ENCODE data around the gene MLH1.
"Not testable (repeated sequence)": the region's sequence is repeated elsewhere in the genome, so short reads cannot be mapped to it uniquely, and the experiment has no call there.

Gene MLH1

DNA sequence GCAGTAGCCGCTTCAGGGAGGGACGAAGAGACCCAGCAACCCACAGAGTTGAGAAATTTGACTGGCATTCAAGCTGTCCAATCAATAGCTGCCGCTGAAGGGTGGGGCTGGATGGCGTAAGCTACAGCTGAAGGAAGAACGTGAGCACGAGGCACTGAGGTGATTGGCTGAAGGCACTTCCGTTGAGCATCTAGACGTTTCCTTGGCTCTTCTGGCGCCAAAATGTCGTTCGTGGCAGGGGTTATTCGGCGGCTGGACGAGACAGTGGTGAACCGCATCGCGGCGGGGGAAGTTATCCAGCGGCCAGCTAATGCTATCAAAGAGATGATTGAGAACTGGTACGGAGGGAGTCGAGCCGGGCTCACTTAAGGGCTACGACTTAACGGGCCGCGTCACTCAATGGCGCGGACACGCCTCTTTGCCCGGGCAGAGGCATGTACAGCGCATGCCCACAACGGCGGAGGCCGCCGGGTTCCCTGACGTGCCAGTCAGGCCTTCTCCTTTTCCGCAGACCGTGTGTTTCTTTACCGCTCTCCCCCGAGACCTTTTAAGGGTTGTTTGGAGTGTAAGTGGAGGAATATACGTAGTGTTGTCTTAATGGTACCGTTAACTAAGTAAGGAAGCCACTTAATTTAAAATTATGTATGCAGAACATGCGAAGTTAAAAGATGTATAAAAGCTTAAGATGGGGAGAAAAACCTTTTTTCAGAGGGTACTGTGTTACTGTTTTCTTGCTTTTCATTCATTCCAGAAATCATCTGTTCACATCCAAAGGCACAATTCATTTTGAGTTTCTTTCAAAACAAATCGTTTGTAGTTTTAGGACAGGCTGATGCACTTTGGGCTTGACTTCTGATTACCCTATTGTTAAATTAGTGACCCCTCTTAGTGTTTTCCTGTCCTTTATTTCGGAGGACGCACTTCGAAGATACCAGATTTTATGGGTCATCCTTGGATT lies at the start of gene MLH1:
Gene MLH1, plus strand, starts transcription at position 193 of the 958 bp plus-strand sequence. Its CDS starts 30 bp downstream, at position 223.
- DNase-seq (ENCODE audit: low read depth), result peak; percentile 88

DNA sequence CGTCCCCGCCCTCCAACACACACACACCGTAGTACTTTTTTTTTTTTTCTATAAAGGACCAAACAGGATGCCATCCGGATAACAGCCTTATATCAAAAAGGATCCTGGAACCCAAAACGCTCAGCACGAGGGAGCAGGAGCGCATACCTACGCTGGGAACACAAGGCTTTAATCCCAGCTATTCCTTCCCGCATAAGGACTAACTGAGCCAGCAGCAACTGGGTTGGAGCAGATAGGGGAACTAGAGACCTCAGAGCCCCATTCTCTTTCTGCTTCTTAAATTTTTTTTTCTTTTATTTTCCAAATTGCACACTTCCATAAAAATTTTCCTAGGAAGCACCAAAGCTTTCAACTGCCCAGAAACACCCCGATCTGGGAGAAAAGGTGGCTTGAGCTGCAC lies 49.7 kb upstream of the MLH1 start:
- no peak for DNase-seq (ENCODE audit: low read depth)

DNA sequence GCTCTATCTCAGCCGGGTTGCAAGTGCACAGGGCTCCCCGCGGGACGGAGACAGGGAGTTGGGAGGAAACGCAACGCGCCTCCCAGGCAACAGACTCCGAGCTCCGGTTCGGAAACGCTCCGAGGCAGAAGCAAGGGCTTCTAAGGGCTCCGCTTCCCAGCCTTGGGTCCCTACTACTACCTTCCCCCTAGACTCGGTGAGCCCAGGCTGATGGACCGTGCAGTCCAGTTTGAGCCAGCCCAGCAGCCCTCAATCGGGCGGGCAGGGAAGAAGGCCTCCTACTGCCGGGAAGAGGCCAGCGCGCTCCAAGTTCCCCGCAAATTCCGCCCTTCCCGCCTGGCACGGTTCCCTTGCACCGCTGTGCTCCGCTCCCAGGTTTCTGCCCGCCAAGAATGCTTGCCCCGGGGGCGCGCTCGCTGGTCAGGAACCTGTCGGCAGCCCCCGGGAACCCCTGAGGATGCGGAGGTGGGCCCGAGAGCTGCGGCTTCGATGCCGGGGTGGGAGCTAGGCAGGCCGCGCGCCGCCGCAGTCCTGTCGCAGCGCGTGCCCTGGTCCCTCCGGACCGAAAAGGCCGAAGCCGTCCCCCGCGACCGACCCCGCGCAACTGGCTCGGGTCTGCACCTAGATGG lies 49.2 kb upstream of the MLH1 start:
- DNase-seq (ENCODE audit: low read depth), result peak; percentile 64

DNA sequence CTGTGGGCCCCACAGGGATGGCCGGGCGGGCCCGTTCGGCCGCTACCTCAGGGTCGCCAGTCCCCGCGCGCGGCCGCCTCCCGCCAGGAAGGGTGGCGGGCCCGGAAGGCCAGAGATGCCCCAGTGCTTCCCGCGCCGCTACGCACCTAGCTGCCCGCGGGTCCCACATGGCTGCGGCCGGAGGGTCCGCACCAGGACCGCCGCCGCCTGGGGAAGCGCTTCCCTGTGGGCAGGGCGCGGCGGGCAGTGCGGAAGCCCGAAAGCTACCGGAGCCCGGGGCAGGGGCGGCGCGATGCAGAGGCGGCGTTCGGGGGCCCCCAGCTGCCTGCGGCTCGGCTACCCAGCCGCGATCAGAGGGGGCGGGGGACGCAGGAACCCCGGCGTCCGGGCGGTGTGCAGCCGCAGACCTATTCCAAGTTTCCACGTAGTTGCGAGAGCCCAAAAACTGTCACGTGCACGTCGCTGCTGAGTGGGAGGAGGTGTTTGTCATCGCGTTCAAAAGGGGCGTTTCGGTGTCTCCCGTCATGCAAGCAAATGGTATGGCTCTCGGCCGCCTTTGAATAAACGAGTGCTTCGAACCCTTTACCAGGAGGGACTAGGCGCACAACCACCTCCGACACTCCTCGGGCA lies 48.6 kb upstream of the MLH1 start, which contains the start of gene TRANK1:
Gene TRANK1, minus strand, starts transcription at position 414 of the 630 bp plus-strand sequence. Its CDS starts 245 bp downstream, at position 169.
- DNase-seq (ENCODE audit: low read depth), result peak; percentile 17

DNA sequence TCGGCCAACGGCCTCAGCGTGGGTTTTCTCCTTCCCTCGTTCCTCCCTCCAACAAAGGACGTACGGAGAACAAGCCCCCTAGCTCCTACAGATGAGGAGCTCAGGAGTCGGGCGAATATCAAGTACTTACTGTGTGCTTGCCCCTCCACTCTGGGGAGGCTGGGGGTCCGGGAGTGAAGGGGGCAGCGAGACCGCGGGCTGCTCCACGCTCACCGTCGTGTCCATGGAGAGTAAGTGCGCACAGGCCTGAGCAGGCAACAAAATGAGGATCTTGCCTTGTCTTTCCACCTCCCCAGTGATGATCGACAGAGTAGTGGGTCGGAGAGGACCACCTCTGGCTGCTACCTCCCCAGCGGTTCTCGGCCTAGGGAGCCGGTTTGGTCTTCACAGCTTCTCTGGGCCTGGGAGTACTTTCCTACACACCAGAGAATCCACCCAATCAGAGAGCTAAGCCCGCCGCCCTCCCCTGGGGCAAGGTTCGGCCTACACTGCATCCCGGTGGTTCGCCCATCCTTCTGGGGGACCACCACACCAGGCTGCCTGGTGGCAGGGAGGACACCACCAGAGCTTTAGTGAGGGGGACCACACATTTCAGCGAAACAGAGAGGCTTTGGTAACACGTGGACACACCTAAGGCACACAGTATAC lies 47.9 kb upstream of the MLH1 start:
- DNase-seq (ENCODE audit: low read depth), result no peak

DNA sequence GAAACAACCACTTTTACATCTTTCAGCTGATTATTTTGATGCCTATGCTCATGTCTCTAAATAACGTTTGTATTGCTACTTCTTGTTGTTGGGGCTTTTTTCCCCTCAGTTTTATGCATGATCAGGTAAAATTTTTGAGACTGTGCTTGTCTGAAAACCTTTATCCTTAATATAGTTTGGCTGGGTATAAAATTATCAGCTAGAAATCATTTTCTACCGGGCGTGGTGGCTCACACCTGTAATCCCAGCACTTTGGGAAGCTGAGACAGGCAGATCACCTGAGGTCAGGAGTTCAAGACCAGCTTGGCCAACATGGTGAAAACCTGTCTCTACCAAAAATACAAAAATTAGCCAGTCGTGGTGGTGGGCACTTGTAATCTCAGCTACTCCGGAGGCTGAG lies 45.5 kb upstream of the MLH1 start:
- not testable (repeated sequence) for DNase-seq (ENCODE audit: low read depth)

DNA sequence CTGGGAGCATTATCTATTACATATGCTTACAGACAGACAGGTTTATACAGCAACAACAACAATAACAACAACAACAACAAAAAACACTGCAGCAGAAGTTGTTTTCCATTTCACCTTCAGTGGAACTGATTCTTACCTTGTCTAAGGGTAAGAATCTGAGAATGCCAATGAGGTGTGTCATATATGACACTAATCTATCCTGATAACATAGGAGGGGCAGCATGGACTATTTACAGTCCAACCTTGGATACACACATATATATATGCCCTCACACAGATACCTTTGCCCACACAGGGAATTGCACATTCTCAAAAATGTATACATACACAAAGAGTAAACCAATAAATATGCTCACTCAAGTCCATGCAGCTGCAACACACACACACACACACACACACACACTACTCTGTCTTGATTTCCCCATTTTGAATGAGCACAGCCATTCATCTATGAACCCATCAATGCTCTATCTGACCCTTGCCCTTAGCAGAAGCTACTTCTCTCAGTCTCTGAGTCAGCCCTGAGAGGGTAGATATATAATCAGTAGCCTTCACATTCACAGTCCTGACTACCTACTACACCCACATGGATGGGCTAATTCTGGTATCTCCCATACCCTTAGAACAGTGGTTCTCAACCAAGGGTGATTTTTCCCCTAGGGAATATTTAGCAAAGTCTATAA lies 38.7 kb upstream of the MLH1 start:
- DNase-seq (ENCODE audit: low read depth), result peak; percentile 15

DNA sequence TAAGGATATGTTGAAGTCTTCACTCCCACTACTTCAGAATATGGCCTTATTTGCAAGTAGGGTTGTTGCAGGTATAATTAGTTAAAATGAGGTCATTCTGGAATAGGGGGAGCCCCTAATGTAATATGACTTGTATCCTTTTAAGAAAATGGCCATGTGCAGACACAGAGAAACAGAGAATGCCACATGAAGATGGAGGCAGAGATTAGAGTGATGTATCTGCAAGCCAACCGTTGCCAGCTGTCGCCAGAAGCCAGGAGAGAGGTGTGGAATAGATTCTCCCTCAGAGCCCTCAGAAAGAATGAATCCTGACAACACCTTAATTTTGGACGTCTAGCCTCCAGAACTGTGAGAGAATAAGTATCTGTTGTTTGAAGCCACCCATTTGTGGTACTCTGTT lies 37.2 kb upstream of the MLH1 start:
- DNase-seq (ENCODE audit: low read depth), result no peak

DNA sequence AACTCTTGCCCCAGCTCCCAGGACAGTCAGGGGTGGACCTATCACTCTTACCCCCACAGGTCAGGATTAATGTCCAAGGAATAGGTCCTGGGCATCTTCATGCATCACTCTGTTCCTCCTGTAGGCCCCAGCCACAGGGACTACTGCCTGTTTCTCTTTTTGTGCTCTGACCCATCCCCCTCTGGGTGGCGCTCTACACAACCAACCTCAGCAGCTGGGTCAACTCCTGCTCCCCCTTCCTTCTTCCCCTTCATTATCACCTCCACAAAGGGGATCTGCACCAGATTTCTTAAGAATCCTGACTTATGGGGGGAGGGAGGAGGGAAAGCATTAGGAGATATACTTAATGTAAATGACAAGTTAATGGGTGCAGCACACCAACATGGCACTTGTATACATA lies 36.3 kb upstream of the MLH1 start:
- no peak for DNase-seq (ENCODE audit: low read depth)

DNA sequence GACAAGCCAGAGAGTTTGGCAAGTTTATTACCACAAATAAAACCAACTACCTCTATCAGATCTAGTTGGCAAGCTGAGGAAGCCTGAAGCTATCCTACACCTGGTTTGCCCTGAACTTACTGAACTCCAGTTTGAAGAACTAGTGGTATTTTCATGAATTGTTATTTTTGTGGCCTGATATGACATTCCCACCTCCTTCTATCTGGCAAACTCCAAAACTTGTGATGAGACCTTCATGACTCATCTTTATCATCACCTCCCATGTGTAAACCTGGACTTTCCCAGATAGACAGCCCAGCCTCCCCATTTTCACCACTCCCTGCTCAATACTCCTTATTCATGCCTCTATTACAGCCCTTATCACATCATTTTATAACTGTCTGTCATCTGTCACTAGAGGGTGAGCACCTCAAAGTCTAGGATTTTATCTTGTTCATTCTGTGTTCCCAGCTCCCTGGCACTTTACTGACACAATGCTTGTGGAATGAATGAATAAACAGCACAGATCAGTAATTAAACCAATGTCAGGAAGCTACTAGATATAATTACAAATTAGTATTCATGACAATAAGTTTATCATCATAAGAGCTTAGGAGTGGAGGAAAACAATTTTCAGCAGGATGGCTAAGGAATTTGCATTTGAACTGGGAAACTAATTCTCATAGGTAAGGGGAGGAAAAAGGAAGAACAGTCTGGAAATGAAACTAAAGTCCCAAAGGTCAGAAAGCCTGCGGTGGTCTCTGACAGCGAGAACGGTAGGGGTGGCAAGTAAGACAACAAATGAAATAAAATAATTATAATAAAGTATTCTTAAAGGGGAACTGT lies 35.2 kb upstream of the MLH1 start:
- peak; percentile 84 for DNase-seq (ENCODE audit: low read depth)

DNA sequence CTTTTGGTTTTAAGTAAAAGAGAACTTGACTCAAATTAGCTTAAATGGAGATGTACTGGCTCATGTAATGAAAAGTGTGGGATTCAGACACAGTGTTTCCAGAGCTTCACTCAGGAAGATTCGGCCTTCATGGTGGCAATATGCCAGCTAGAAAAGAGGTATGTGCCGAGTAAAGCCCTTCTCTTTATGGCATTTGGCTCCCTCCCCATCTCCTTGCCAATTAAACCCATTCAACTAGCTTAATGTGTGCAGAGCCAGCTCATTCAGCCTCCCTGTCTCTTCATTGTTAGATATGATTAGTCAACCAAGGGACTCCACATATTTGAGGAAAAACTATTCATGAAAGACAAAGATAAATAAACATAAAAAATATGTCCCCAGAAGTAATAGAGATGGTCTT lies 33.5 kb upstream of the MLH1 start:
- peak; percentile 8 for DNase-seq (ENCODE audit: low read depth)

DNA sequence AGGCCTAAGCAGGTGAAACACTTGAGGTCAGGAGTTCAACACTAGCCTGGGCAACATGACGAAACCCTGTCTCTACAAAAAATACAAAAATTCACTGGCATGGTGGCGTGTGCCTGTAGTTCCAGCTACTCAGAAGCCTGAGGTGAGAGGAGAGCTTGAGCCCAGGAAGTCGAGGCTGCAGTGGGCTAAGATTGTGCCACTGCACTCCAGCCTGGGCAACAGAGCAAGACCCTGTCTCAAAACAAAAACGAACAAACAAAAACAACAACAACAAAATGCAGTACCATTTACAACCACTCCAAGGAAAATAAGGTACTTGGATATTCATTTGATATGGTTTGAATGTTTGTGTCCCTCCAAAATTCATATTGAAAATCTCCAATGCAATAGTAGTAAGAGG lies 32.8 kb upstream of the MLH1 start:
- DNase-seq (ENCODE audit: low read depth), result no peak

DNA sequence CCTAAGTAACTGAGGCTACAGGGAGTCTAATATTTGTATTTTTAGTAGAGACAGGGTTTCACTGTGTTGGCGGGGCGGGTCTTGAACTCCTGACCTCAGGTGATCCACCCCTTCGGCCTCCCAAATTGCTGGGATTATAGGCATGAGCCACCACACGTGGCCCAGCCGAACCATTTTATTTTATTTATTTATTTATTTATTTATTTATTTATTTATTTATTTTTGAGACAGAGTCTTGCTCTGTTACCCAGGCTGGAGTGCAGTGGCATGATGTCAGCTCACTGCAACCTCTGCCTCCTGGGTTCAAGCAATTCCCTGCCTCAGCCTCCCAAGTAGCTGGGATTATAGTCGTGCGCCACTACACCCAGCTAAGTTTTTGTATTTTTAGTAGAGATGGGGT lies 30.3 kb upstream of the MLH1 start:
- not testable (repeated sequence) for DNase-seq (ENCODE audit: low read depth)

DNA sequence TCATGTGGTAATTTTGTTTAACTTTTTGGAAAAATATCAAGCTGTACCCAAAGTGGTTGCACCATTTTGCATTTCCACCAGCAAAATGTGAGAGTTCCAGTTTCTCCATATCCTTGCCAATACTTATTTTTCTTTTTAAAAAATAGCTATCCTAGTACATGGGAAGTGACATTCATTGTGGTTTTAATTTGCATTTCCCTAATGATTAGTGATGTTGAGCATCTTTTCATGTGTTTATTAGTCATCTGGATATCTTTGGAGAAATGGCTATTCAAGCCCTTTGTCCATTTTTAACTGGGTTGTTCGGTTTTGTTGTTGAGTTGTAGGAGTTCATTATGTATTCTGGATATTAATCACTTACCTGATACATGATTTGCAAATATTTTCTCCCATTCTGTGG lies 29.0 kb upstream of the MLH1 start:
- no peak for DNase-seq (ENCODE audit: low read depth)

DNA sequence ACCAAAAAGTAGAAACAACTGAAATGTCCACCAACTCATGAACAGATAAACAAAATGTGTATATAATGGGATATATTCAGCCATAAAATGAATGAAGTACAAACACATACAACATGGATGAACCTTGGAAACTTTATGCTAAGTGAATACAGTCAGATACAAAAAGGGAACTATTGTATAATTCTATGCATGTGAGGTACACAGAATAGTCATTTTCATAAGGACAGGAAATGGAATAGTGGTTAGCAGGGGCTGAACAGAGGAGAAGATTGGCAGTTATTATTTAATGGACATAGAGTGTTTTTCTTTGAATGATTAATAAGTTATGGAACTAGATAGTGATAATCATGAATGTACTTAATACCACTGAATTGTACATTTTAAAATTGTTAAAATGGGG lies 28.5 kb upstream of the MLH1 start:
- no peak for DNase-seq (ENCODE audit: low read depth)

DNA sequence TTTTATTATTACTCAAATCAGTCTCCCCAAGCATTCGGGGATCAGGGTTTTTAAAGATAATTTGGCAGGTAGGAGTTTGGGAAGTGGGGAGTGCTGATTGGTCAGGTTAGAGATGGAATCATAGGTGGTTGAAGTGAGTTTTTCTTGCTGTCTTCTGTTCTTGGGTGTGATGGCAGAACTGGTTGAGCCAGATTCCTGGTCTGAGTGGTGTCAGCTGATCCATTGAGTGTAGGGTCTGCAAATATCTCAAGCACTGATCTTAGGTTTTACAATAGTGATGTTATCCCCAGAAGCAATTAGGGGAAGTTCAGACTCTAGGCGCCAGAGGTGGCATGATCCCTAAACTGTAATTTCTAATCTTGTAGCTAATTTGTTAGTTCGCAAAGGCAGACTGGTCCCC lies 27.9 kb upstream of the MLH1 start:
- DNase-seq (ENCODE audit: low read depth), result no peak

DNA sequence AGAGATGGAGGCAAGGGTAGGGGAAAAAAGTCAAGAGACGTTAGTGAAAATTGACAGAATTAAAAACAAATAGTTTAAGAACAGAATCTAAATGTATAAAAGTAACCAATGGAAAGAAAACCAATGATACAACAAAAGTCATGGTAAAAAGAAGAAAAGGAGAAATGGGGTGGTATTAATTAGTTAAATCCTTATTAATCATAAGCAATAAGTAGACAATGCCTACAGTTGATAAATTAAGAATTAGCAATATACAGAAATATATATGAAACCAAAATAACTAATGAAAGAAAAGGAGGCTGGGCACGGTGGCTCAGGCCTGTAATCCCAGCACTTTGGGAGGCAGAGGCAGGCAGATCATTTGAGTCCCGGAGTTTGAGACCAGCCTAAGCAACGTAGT lies 24.2 kb upstream of the MLH1 start:
- no peak for DNase-seq (ENCODE audit: low read depth)

DNA sequence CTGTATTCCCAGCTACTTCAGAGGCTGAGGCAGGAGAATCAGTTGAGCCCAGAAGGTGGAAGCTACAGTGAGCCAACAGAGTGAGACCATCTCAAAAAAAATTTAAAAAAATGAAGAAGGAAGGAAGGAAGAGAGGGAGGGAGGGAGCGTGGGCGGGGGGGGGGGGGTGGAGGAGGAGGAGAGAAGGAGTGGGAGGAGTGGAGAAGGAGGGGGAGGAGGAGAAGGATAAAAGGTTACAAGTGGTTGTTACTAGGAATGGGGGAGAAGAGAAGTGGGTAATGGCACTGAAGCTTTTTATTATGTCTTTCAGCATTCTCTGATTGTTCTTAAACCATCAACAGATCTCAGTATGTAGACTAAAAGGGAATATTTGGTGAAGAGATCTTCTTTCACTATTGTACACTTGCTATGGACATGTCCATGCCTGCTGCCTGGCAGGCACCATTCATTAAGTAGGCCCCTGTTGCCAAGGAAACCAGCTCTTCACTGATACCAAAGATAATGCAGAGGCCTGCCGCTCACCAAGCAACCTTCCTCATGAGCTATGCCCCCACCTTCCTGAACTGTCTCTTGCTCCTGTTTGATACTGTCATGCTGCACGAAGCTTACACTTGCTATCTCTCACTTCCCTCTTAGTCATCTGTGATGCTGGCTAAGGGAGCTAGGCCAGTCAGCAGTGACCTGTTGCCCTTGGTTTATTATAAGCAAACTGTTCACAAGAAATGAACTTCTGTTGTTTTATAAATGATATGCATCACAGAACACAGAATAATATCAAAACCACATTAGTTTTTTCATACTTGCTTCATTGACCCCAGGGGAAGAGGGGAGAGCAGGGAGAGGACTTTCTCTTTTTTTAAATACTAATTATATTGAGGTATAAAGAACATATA lies 23.5 kb upstream of the MLH1 start:
- DNase-seq (ENCODE audit: low read depth), result peak; percentile 85

DNA sequence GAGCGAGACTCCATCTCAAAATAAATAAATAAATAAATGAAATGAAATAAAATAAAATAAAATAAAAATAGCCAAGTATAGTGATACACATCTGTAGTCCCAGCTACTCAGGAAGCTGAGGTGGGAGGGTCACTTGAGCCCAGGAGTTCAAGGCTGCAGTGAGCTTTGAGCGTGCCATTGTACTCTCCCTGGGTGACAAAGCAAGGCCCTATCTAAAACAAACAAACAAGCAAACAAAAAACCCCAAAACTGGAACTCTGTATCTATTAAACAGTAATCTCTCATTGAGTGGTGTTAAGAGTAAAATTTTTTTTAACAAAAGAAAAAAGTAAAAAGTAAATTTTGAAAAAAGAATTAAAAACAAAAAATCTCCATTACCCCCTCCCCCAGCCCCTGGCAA lies 21.2 kb upstream of the MLH1 start:
- DNase-seq (ENCODE audit: low read depth), result no peak

DNA sequence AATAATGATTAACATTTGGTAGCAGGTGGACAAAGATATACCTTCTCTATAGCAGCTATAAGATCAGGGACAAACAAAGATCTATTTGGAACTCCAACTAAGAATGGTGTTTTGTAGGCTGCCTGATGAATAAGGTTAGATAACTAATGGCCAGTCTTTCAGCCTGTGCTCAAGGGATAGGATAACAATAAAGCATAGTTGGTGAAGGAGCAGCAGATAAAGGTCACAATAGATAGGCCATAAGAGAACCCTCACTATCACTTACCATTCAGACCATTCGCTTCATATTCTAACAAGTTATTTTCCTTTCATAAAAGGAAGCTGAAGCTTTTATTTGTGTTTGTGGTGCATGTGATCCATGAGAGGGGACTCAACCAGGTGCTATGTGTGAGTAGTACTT lies 20.2 kb upstream of the MLH1 start:
- DNase-seq (ENCODE audit: low read depth), result no peak

Data from ELR (cell line).